CD4-positive, alpha-beta T cell treated with Interleukin-12 subunit alpha and Interleukin-12 subunit beta, for 1 hour (primary cell): ENCODE measurements around the gene RASA1.

Source experiments
- DNase-seq: peaks from one replicate; pipeline ENCODE4 v3.0.0-alpha.2; 2020

Gene RASA1

GRCh38 chr5:87405472-87406155, 137.9 kb downstream of the RASA1 start:
- DNase-seq, result no peak

- DNase-seq, result peak; percentile 51
Measured at GRCh38 chr5:87408204-87408603, 140.5 kb downstream of the RASA1 start.

- no peak for DNase-seq
Measured at GRCh38 chr5:87410931-87411330, 143.2 kb downstream of the RASA1 start.

GRCh38 chr5:87411586-87411972, 143.9 kb downstream of the RASA1 start:
- DNase-seq, result peak; percentile 52

- peak; percentile 52 for DNase-seq
Measured at GRCh38 chr5:87411973-87412629, 144.4 kb downstream of the RASA1 start.

- DNase-seq, result peak; percentile 97
Measured at GRCh38 chr5:87412630-87413342, 145.1 kb downstream of the RASA1 start, which contains the start of gene CCNH. Gene CCNH, minus strand, starts transcription at chr5:87412930. Its CDS starts 136 bp downstream, at chr5:87412794.

DNA sequence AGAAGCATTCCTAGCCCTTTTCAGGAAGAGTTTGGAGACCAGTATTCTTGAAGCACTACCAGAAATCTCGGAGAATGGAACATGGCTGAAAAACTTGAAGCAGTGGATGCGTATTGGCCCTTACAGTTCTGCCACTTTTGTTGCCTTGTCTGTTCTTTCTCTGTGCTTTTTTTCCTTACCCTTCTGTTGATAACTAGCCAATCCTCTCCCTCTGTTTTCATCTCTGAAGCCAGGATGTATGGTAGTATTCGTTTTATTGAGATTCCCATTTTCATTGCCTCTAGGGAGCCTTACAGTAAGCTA, 145.6 kb downstream of the RASA1 start:
- no peak for DNase-seq

- no peak for DNase-seq
Measured at GRCh38 chr5:87418506-87418905, 150.8 kb downstream of the RASA1 start.

- DNase-seq, result no peak
Measured at GRCh38 chr5:87421307-87421706, 153.6 kb downstream of the RASA1 start.

DNA sequence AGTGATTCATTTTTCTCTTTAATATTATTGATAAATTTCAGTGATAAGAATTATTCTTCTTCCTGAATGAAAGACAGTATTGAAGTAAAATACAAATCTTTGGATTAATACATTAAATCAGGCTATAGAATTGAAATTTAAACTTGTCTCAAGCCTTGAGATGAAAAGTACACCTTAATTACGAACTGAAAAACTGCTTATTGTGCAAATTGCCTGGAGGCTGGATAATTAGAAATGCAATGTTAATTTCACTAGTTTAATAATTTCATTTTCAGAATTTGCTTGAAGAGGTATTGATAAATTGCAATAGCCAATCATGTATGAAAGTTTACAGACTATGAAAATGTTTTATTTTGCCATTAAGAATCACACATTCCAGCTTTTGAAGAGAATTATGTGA, 156.1 kb downstream of the RASA1 start:
- DNase-seq, result no peak

GRCh38 chr5:87430863-87431457, 163.3 kb downstream of the RASA1 start:
- no peak for DNase-seq

DNA sequence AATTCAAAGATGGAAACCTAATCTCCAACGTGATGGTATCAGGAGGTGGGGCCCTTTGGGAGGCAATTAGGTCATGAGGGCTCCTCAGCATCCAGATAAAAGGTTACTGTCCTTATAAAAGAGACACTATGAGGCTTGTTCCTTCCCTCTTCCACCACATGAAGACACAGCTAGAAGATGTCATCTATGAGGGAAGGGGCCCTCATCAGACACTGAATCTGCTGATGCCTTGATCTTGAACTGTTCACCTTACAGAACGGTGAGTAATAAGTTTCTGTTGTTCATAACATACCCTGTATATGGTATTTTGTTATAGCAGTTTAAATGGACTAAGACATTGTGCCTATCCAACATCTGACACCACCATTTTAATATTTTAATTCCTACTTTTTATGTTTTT, 164.8 kb downstream of the RASA1 start:
- no peak for DNase-seq

DNA sequence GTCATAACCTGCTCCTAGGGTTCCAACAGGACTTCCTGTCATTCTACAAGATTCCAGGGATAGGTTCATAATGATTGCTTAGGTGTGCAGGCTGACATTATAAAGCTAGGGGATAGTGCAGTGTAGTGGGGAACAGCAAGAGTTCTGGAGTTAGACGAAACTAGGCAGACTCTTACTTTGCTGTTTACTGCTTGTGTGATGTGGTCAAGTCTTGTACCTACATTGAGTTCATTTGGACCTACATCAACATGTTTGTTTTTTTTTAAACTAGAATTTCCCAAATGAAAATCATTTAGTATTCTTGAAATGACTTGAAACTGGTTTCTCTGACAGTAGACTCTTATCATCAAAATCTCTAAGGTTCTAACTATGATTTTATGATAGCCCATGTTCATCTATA, 166.3 kb downstream of the RASA1 start:
- no peak for DNase-seq

GRCh38 chr5:87434461-87434860, 166.8 kb downstream of the RASA1 start:
- no peak for DNase-seq

DNA sequence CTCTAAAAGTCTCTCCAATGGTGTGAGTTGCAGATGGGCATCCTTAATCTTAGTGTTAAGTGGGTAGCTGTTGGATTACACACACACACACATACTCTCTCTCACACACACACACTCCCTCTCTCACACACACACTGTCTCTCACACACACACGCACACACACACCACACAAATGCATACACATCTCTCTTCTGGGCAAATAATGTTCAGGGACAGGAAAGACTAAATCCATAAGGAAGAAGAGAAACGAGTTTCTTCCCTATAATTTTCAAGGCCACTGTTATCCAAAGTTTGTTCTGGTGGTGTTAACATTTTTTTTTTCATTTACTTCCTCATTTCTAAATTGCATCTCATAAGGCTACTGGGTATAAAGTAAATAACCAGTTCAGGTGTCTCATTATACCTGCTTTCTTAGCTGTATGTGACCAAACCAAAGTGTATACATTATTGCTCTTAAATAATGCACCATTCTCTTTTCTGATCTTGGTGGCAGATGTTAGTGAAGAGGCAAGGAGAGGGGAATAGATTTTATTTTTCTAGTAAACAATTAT, 167.5 kb downstream of the RASA1 start:
- DNase-seq, result no peak

- DNase-seq, result no peak
Measured at GRCh38 chr5:87437724-87438123, 170.0 kb downstream of the RASA1 start.

DNA sequence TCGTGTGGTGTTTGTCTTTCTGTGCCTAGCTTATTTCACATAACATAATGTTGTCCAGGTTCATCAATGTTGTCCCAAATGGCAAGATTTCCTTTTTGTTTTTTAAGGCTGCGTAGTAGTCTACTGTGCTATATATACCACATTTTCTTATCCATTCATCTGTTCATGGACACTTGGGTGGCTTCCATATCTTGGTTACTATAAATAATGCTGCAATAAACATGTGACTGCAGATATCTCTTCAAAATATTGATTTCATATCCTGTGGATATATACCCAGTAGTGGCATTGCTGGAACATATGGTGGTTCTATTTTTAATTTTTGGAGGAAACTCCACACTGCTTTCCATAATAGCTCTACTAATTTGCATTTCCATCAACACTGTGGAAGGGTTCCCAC, 170.5 kb downstream of the RASA1 start:
- DNase-seq, result no peak
